ENCODE results near the gene GLYATL1B.
"Not testable (repeated sequence)": the region's sequence is repeated elsewhere in the genome, so short reads cannot be mapped to it uniquely, and the experiment has no call there.

Gene GLYATL1B, protein sequence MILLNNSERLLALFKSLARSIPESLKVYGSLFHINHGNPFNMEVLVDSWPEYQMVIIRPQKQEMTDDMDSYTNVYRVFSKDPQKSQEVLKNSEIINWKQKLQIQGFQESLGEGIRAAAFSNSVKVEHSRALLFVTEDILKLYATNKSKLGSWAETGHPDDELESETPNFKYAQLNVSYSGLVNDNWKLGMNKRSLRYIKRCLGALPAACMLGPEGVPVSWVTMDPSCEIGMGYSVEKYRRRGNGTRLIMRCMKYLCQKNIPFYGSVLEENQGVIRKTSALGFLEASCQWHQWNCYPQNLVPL

DNA sequence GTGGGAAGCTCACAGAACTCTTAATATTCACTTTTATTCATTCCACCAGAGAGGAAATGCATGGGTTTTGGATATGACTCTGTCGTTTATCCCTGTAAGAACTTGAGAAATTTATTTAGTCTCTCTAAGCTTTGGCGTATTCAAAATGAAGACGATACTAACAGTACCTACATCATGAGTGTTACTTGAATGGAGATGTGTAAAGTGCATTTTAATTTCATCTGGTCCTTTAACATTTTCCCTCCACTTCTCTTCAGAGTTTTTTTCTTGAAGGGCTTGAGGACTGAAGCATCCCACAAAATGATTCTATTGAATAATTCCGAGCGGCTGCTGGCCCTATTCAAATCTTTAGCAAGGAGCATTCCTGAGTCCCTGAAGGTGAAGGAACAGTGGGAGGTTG lies at the start of gene GLYATL1B:
TSS of gene GLYATL1B (plus strand) at position 301 of the 400 bp plus-strand sequence. CDS start at position 301, 0 bp downstream.
- DNase-seq, result not testable (repeated sequence)

- DNase-seq, result not testable (repeated sequence)
Measured at GRCh38 chr11:59036542-59036941, 49.6 kb upstream of the GLYATL1B start.

- DNase-seq, result not testable (repeated sequence)
Measured at GRCh38 chr11:59037434-59037833, 48.7 kb upstream of the GLYATL1B start.

DNA sequence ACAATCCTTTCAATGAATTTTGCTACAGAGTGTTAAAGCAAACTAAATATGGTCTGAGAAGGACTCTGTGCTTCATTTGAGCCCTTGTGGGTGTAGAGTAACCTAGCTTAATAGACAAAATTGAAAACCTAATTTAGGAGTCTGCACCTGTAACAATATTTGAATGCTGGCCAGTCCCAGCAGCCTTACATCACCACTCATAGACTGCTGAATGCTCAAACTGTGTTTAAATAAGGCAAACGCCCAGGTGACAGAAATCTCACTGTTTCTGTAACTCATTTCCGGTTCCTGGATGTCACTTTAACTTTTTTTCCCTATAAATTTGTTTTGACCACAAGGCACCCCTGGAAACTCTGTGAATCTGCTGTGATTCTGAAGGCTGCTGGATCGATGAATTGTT lies 45.5 kb upstream of the GLYATL1B start:
- DNase-seq, result no peak

DNA sequence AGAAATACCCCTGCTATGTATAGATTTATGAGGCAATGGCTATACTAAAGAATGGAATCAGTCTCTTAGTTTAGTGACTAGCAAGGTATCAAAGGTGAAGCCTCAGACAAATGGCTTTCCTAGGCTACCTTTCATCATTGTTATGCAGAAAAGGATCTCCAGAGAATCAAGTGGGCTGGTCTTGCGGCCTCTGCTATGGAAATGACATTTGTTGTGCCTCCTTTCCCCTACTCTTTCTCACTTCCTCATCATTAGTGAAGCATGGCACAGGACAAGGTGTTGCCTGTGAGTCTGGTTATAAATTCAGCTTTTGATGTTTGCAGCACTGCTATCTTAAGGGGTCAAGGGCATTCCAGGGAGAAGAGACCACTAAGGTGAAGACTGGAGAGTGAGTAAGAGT lies 34.7 kb upstream of the GLYATL1B start:
- not testable (repeated sequence) for DNase-seq

- DNase-seq, result not testable (repeated sequence)
Measured at GRCh38 chr11:59052355-59052754, 33.8 kb upstream of the GLYATL1B start.

DNA sequence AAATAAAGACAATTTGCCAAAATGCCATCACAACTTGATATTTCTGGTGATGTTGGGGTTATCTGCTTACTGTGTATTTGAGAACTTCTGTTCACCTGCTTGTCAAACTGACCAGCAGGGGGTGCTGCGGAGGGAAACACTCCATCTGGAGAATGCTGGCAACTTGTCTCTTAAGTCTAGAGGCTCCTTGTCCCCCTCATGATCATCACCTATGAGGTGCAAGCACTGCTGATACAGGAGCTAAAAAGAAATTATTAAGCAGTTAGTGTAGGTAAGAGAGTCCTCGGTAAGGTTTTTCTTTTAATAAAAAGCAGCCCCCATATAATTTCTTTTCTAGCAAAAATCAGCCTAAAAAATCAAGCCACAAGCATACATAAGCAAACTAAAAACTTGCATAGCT lies 32.7 kb upstream of the GLYATL1B start:
- DNase-seq, result peak in 7 of 14 donors; percentile 6 to 55 (median 19)

- peak in 11 of 14 donors; percentile 5 to 68 (median 46) for DNase-seq
Measured at GRCh38 chr11:59058120-59059033, 27.7 kb upstream of the GLYATL1B start.

- DNase-seq, result not testable (repeated sequence)
Measured at GRCh38 chr11:59060096-59060495, 26.0 kb upstream of the GLYATL1B start.

- DNase-seq, result no peak
Measured at GRCh38 chr11:59062602-59063529, 23.2 kb upstream of the GLYATL1B start.

DNA sequence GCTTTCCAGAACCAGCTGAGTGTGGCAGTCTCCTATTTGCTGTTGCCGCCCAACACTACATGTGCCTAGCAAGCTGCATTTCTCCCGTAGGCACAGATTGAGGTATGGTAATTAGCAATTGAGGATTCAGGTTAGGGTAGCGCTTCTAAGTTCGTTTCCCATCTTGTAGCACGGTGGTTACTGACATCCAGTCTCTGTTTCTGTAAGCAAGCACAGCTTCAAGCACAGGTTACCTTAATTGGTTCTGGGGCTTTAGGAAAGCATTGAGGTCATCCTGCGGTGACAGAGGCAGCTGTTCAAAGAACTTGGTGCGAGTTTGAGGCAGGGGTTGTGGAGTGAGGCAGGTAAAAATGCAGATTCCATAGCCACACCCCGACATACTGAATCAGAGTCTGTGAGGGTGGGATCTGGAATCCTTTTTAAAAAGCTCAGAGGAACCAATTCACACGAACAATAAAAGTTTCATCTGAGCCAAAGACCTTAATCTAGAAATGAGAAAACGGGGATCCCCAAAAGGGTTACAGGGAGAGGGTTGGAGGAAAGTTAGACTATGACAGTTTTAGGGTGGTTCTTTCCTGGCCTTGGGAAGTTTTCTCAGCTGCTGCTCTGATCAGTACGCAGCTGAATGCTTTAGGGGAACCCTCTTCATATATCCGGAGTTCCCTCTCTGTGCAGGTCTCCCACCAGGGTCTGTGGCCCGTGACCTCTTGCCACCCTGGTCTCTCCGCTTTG lies 21.9 kb upstream of the GLYATL1B start:
- DNase-seq, result not testable (repeated sequence)

DNA sequence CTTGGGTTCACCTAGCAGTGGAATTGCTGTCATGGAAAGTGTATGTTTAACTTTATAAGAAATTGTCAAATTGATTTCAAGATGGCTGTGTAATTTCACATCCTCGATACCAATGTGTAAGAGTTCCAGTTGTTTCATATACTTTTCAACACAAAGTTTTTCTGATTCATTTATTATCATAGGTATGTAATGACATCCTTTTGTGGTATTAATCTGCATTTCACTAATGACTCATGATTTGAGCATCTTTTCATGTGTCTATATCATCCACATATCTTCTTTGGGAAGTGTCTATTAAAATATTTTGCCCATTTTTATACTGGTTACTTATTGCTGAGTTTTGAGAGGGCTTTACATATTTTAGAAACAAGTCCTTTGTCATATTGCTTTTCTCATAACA lies 17.0 kb upstream of the GLYATL1B start:
- no peak for DNase-seq

DNA sequence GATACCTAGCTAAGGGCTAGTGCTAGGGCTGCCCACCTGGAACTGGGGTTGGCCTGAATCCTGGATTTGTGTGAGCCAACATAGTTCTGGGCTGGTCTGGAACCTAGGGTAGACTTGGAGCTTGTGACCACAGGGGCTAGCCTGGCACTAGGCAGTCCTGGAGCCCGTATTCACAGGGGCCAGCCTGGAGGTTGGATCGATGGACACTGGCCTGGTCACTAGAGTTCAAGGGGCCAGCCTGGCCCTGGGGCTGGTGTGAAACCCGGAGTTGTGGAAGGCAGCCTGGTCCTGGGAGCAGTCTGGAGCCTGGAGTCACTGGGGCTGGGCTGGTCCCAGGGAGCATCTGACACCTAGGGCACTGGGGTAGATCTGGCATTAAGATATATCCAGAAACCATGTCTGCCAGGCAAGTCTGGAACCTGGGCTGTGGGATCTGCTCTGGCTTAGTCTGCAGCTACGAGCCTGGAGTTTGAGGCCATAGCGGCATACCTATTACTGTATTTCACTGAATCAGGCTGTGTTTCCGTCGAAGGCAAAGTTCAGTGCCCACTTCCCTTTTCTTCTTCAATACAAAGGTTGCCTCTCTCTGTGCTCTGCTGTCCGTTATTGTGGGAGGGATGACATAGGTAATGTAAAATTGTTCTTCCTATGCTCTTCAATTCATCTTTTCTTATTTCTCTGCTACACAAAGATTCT lies 9.1 kb upstream of the GLYATL1B start:
- DNase-seq, result no peak

DNA sequence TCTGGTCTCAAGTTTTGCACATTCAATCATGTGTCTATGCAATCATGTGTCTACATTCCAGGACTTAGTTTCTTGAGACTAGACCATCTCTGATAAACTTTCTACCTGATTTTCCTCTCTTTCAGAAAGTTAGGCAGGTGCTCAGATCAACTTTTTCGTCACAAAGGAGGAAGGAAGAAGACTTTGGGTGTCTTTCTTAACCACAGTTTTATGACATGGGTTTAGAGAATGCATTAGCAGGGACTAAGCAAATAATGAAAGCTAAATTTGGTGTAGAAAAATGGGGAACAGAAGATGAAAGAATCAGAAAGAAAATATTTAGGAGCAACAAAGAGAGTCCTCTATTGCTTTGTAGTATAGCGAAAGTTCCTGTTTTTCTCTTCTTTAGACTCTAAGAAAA lies 7.7 kb upstream of the GLYATL1B start:
- no peak for DNase-seq

DNA sequence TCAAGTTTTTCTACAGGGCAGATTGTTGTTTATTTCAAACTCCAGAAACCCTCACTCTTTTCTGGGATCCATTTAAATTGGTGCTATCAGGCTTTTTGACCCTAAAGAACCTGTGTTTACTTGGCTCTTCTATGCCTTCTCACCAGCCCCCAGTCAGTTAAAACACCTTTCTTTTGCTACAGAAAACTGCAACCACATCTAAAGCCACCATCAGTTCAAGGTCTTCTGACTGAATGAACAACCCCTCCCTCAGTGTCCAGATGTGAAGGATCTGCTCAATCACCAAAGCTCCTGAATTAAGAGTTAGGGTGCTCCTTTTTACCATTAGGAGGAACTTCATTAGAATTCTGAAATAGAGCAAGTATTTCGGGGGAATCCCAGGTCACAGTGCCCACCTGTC lies 7.0 kb upstream of the GLYATL1B start:
- DNase-seq, result no peak

- DNase-seq, result not testable (repeated sequence)
Measured at GRCh38 chr11:59080421-59080820, 5.7 kb upstream of the GLYATL1B start.

DNA sequence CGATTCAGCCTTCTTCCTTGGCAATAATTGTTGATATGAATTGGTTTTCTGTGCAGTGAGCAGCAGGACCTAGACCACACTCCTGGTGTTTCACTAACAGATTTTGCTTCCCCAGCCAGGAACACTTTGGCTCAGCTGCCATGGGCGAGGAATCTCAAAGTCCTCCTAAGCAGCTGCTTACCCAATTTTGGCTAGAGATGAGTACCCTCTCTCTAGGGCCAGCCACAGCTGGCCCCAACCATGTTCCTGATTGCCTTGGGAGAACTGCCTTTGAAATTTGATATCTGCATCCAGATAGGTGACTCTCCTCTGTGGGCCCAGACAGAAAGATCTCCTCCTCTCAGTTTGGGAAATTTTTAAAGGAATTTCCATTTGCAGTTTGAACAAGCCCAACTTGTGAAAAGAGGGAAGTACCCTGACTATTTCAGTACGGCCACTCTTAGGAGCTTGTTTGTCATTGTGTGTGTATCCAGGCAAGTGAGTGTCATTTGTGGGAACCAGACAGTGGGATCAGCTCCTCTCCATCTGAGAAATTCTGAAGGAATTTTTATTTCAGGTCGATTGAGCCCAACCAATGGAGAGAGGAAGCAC lies 4.6 kb upstream of the GLYATL1B start:
- DNase-seq, result not testable (repeated sequence)

- DNase-seq, result no peak
Measured at GRCh38 chr11:59088162-59088561, 2.1 kb downstream of the GLYATL1B start.

DNA sequence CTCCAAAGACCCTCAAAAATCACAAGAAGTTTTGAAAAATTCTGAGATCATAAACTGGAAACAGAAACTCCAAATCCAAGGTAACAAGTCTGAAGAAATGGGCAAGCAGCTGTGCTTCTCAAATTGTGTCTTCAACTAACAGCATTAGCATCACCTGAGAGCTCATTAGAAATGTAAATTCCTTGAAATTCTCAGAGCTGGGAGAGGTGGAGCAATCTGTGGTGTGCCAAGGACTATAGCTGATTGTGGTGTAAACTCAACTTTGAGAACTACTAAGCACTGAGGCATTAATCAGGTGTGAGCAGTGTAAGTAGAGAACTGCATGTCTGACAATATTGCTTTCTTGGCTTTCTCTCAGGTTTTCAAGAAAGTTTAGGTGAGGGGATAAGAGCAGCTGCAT lies 7.5 kb downstream of the GLYATL1B start:
- DNase-seq, result not testable (repeated sequence)

- DNase-seq, result not testable (repeated sequence)
Measured at GRCh38 chr11:59095225-59095624, 9.1 kb downstream of the GLYATL1B start.
